GM18507 (cell line): ENCODE measurements around the gene MACF1.
A peak's percentile ranks its signal among the peaks of the same experiment; 100 is the strongest.

Experiments
- DNase-seq: peaks from one replicate; pipeline ENCODE4 v3.0.0; 2011; ENCODE audit warnings: low read depth; ENCODE audit not compliant: insufficient read length; ENCODE audit errors: extremely low spot score
- FAIRE-seq: peaks from 2 replicates; lab custom pipeline; 2011; peaks lifted over from hg19 to GRCh38; lab: Jason Lieb, UNC

The MACF1 gene

GRCh38 chr1:39406533-39407450 is 202.3 kb downstream of the MACF1 start:
- FAIRE-seq (no peak), DNase-seq (no peak)

- DNase-seq: no peak
- no peak for FAIRE-seq
Measured at GRCh38 chr1:39407510-39407895, 203.0 kb downstream of the MACF1 start.

- no peak for DNase-seq
- FAIRE-seq: no peak
Measured at GRCh38 chr1:39407896-39408640, 203.6 kb downstream of the MACF1 start.

- peak; percentile 87 for DNase-seq
- peak; percentile 69 for FAIRE-seq
Measured at GRCh38 chr1:39408641-39409054, 204.2 kb downstream of the MACF1 start.

GRCh38 chr1:39409055-39409816 is 204.7 kb downstream of the MACF1 start:
- FAIRE-seq (no peak), DNase-seq (no peak)

- no peak for DNase-seq
Measured at GRCh38 chr1:39410915-39411436, 206.5 kb downstream of the MACF1 start.

GRCh38 chr1:39411526-39412478 is 207.3 kb downstream of the MACF1 start:
- no peak for FAIRE-seq
- DNase-seq: no peak

More at GRCh38 chr1:39410915-39411436, 206.5 kb downstream of the MACF1 start:
- peak; percentile 50 for FAIRE-seq

GRCh38 chr1:39412892-39413291 is 208.4 kb downstream of the MACF1 start:
- FAIRE-seq: no peak
- no peak for DNase-seq

- no peak for FAIRE-seq
- no peak for DNase-seq
Measured at GRCh38 chr1:39413902-39414528, 209.5 kb downstream of the MACF1 start.

- no peak for DNase-seq
- FAIRE-seq: no peak
Measured at GRCh38 chr1:39415553-39415952, 211.1 kb downstream of the MACF1 start.

- no peak for DNase-seq
- FAIRE-seq: no peak
Measured at GRCh38 chr1:39416609-39417008, 212.1 kb downstream of the MACF1 start.

- FAIRE-seq: no peak
- DNase-seq: no peak
Measured at GRCh38 chr1:39418236-39418635, 213.7 kb downstream of the MACF1 start.

- DNase-seq: no peak
- no peak for FAIRE-seq
Measured at GRCh38 chr1:39420493-39420892, 216.0 kb downstream of the MACF1 start.

- peak; percentile 24 for FAIRE-seq
- no peak for DNase-seq
Measured at GRCh38 chr1:39422614-39423013, 218.1 kb downstream of the MACF1 start.

- FAIRE-seq (no peak), DNase-seq (no peak)
Measured at GRCh38 chr1:39425151-39425550, 220.7 kb downstream of the MACF1 start.

- FAIRE-seq (no peak), DNase-seq (no peak)
Measured at GRCh38 chr1:39425634-39426033, 221.1 kb downstream of the MACF1 start.

- FAIRE-seq (no peak), DNase-seq (no peak)
Measured at GRCh38 chr1:39426346-39426745, 221.9 kb downstream of the MACF1 start.

- FAIRE-seq (no peak), DNase-seq (no peak)
Measured at GRCh38 chr1:39427374-39427773, 222.9 kb downstream of the MACF1 start.
